ENCODE results near the gene CEBPA. TPM values are rescaled to one million over a fixed set of nuclear protein-coding genes. Genes with fewer than 3 reads are reported as not detected.

The CEBPA gene
- total RNA-seq, 2 experiments from 2014 or later: 0.84 to 1.4 TPM

- no peak overlapping the region for H3K4me3 Mint-ChIP-seq
- H3K27me3 Mint-ChIP-seq: peaks cover 14% of the 10 kb centered on the region
- Histone ChIP-seq H3K27ac (ENCODE audit: low read depth in 1 of 2, low read length in 2 of 2) (no peak overlapping the region), H3K4me3 (ENCODE audit: low read length) (no peak overlapping the region), H3K9me3 (ENCODE audit: control insufficient read depth in 1 of 2, insufficient read depth in 1 of 2, low read length in 2 of 2) (peaks cover 27 to 30% of the 10 kb centered on the region in 2 experiments), H3K27me3 (ENCODE audit: control insufficient read depth in 1 of 2, insufficient read depth in 2 of 2, low read length in 2 of 2) (peaks cover 3 to 9% of the 10 kb centered on the region in 2 experiments), H3K4me1 (ENCODE audit: insufficient read depth, low read length) (peaks cover 15% of the 10 kb centered on the region), H3K36me3 (ENCODE audit: insufficient read depth, low read length) (no peaks in the 10 kb centered on the region)
- ChIA-PET POLR2A (interaction anchor here (0.6 kb wide), 1 partner anchor 571 kb away, joined by 3 read pairs; no protein-coding TSS in a partner anchor), CTCF (no interaction called here)
- intact Hi-C loops (cut with DNase I, micrococcal nuclease): no loop called here
- no peaks in the 10 kb centered on the region for H3K4me1 Mint-ChIP-seq (ENCODE audit: low read depth)
- ATAC-seq (ENCODE audit: poor library complexity) (no peak), DNase-seq (no peak)
- no peak for TF ChIP-seq CTCF (IDR thresholded peaks at IDR 0.05)
- H3K27ac Mint-ChIP-seq: no peak overlapping the region
- no peaks in the 10 kb centered on the region for H3K36me3 Mint-ChIP-seq (ENCODE audit: low read depth)
- H3K9me3 Mint-ChIP-seq: peaks cover 13% of the 10 kb centered on the region
Observed at GRCh38 chr19:33289261-33289660, 13.1 kb downstream of the CEBPA start.

- peaks cover 15% of the 10 kb centered on the region for H3K4me1 ChIP-seq (ENCODE audit: insufficient read depth, low read length)
- peaks cover 3% of the 10 kb centered on the region in 2 experiments for H3K27me3 ChIP-seq (ENCODE audit: control insufficient read depth in 1 of 2, insufficient read depth in 2 of 2, low read length in 2 of 2)
- H3K36me3 ChIP-seq (ENCODE audit: insufficient read depth, low read length): no peaks in the 10 kb centered on the region
- H3K9me3 Mint-ChIP-seq: peaks cover 13% of the 10 kb centered on the region
- no peak overlapping the region for H3K27ac Mint-ChIP-seq
- CTCF ChIA-PET: no interaction called here
- ATAC-seq (ENCODE audit: poor library complexity) (no peak), DNase-seq (no peak)
- POLR2A ChIA-PET: no interaction called here
- no peak overlapping the region for H3K4me3 ChIP-seq (ENCODE audit: low read length)
- H3K27me3 Mint-ChIP-seq: peaks cover 12% of the 10 kb centered on the region
- no peaks in the 10 kb centered on the region for H3K36me3 Mint-ChIP-seq (ENCODE audit: low read depth)
- no peak overlapping the region for H3K4me3 Mint-ChIP-seq
- peaks cover 27 to 30% of the 10 kb centered on the region in 2 experiments for H3K9me3 ChIP-seq (ENCODE audit: control insufficient read depth in 1 of 2, insufficient read depth in 1 of 2, low read length in 2 of 2)
- no peak overlapping the region for H3K27ac ChIP-seq (ENCODE audit: low read depth in 1 of 2, low read length in 2 of 2)
- intact Hi-C loops (cut with DNase I, micrococcal nuclease): no loop called here
- TF ChIP-seq CTCF (IDR thresholded peaks at IDR 0.05): no peak
- no peaks in the 10 kb centered on the region for H3K4me1 Mint-ChIP-seq (ENCODE audit: low read depth)
Observed at GRCh38 chr19:33288666-33289065, 13.7 kb downstream of the CEBPA start.

- Mint-ChIP-seq H3K36me3 (ENCODE audit: low read depth) (no peaks in the 10 kb centered on the region), H3K4me3 (no peak overlapping the region), H3K9me3 (peaks cover 13% of the 10 kb centered on the region), H3K4me1 (ENCODE audit: low read depth) (no peaks in the 10 kb centered on the region), H3K27ac (no peak overlapping the region), H3K27me3 (peaks cover 5% of the 10 kb centered on the region)
- intact Hi-C loops (cut with DNase I, micrococcal nuclease): no loop called here
- ChIA-PET CTCF (no interaction called here), POLR2A (no interaction called here)
- DNase-seq (no peak), ATAC-seq (ENCODE audit: poor library complexity) (no peak)
- Histone ChIP-seq H3K27ac (ENCODE audit: low read depth in 1 of 2, low read length in 2 of 2) (no peak overlapping the region), H3K27me3 (ENCODE audit: control insufficient read depth in 1 of 2, insufficient read depth in 2 of 2, low read length in 2 of 2) (peaks cover 0 to 3% of the 10 kb centered on the region in 2 experiments), H3K4me1 (ENCODE audit: insufficient read depth, low read length) (peaks cover 15% of the 10 kb centered on the region), H3K9me3 (ENCODE audit: control insufficient read depth in 1 of 2, insufficient read depth in 1 of 2, low read length in 2 of 2) (peaks cover 27% of the 10 kb centered on the region in 2 experiments), H3K36me3 (ENCODE audit: insufficient read depth, low read length) (no peaks in the 10 kb centered on the region), H3K4me3 (ENCODE audit: low read length) (no peak overlapping the region)
- no peak for TF ChIP-seq CTCF (IDR thresholded peaks at IDR 0.05)
Observed at GRCh38 chr19:33287927-33288326, 14.4 kb downstream of the CEBPA start.

Data from CD4-positive, alpha-beta T cell (primary cell).